Left lung (tissue), 10 donors: ENCODE data around the gene SLIT3. TPM values are rescaled to one million over a fixed set of nuclear protein-coding genes. Genes with fewer than 3 reads are reported as not detected.

ENCODE experiments used
- ATAC-seq: fragments of 200-7000 bp; cut with Tn5 transposase; one replicate; pipeline ENCODE4 v1.9.1; 2020; ENCODE audit warnings: moderate library complexity
- DNase-seq, 4 donors: peaks; one replicate each; pipeline ENCODE4 v3.0.0-alpha.2; 2013 to 2020
- H3K27ac ChIP-seq, 2 donors: fragments of 200-600 bp; sonication (generic) in 1 of 2; one replicate each; pipeline versions ENCODE4 v1.5.0 to v1.8.0; 2020 to 2021
- H3K27me3 ChIP-seq, 2 donors: fragments of 200-600 bp; sonication (generic) in 1 of 2; one replicate each; pipeline versions ENCODE4 v1.5.0 to v1.8.0; 2020 to 2021
- H3K36me3 ChIP-seq, 2 donors: fragments of 200-600 bp; sonication (generic) in 1 of 2; one replicate each; pipeline versions ENCODE4 v1.5.0 to v1.8.0; 2020 to 2021
- H3K4me1 ChIP-seq, 2 donors: fragments of 200-600 bp; one replicate each; pipeline ENCODE4 v1.8.0; 2021
- H3K4me3 ChIP-seq, 2 donors: fragments of 200-600 bp; sonication (generic) in 1 of 2; one replicate each; pipeline versions ENCODE4 v1.5.0 to v1.8.0; 2020 to 2021; ENCODE audit warnings: mild to moderate bottlenecking in 1 of 2
- H3K9me3 ChIP-seq, 2 donors: fragments of 200-600 bp; sonication (generic) in 1 of 2; one replicate each; pipeline versions ENCODE4 v1.5.0 to v1.8.0; 2020 to 2021
- intact Hi-C, 2 donors: fragments of 100-400 bp; cut with DNase I; formaldehyde crosslinking; loops; one replicate each; pipeline versions ENCODE4 v1.11.2 to v1.14.2; 2022
- polyA plus RNA-seq, 6 donors: library from polyadenylated mRNA; unstranded; fragments of 120-200 nt; gene quantifications; one replicate each; pipeline ENCODE4 v1.2.1, GENCODE V29; 2013; ENCODE audit not compliant: insufficient read length in 6 of 6
- total RNA-seq, 2 donors: library from RNA; stranded (reverse); fragmentation: NEBNext Ultra II Directional; extraction: Animal tissue kit (Norgen Biotek cat#: 25700); gene quantifications; one replicate each; pipeline ENCODE4 v1.2.1, GENCODE V29; 2021
- TF ChIP-seq, protein P1 (sequence below), 2 donors: fragments of 200-600 bp; sonication (generic) in 1 of 2; IDR thresholded peaks; one replicate each; pipeline versions ENCODE4 v1.5.0 to v1.8.0; 2021; ENCODE audit warnings: antibody characterized with exemption in 2 of 2
- donor health status: DM: no; HTN: yes; CAD: no.
- donor health status: DM: no; HTN: no; CAD: no.

Gene SLIT3
- total and polyA plus RNA-seq, 8 donors, result 37.6 to 77.1 (median 45.9) TPM

DNA sequence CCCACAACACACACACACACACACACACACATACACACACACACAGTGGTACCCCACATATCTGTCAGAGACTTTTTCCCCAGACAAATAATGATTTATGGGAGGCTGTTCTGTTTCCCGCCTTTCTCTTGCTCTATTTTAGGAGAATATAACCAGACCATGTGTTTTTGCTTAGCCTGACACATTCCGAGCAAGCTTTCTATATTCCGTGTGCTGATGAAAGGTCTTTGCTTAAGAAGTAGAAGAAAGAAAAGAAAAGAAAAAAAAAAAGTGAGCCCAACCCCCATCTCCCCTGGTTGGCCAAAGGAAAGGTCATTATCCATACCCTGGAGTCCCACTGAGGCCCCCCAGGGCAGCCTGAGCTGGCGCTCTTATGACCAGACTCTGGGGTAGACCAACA lies 338.6 kb downstream of the SLIT3 start:
- H3K27ac ChIP-seq, result no peak overlapping the region
- no peaks in the 10 kb centered on the region for H3K27me3 ChIP-seq
- no peaks in the 10 kb centered on the region for H3K9me3 ChIP-seq
- TF ChIP-seq, protein P1, sequence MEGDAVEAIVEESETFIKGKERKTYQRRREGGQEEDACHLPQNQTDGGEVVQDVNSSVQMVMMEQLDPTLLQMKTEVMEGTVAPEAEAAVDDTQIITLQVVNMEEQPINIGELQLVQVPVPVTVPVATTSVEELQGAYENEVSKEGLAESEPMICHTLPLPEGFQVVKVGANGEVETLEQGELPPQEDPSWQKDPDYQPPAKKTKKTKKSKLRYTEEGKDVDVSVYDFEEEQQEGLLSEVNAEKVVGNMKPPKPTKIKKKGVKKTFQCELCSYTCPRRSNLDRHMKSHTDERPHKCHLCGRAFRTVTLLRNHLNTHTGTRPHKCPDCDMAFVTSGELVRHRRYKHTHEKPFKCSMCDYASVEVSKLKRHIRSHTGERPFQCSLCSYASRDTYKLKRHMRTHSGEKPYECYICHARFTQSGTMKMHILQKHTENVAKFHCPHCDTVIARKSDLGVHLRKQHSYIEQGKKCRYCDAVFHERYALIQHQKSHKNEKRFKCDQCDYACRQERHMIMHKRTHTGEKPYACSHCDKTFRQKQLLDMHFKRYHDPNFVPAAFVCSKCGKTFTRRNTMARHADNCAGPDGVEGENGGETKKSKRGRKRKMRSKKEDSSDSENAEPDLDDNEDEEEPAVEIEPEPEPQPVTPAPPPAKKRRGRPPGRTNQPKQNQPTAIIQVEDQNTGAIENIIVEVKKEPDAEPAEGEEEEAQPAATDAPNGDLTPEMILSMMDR (IDR thresholded peaks at IDR 0.05), result no peak
- no peak for ATAC-seq
- H3K4me1 ChIP-seq, result no peaks in the 10 kb centered on the region
- no peaks in the 10 kb centered on the region for H3K36me3 ChIP-seq
- no peak overlapping the region for H3K4me3 ChIP-seq
- DNase-seq, result no peak
- intact Hi-C loops, result no loop called here

DNA sequence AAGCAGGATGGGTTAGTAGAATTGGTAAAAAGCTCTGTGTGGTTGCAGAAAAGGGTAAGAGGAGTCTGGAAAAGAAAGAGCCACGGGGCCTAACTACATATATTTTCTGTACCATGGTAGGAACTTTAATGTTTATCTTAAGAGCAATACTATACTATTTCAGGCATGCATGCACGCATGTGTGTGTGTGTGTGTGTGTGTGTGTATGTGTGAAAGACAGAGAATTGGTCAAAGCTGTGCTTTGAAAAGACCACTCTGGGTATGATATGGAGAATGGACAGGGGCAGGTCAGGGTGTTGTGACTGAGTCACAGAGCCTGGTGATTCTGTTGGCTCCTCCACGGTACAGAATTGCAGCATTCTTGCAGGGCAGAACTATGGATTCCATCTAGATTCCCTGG lies 339.3 kb downstream of the SLIT3 start:
- no peak for DNase-seq
- H3K4me3 ChIP-seq, result no peak overlapping the region
- H3K27me3 ChIP-seq, result no peaks in the 10 kb centered on the region
- H3K27ac ChIP-seq, result no peak overlapping the region
- intact Hi-C loops, result no loop called here
- no peaks in the 10 kb centered on the region for H3K9me3 ChIP-seq
- TF ChIP-seq, protein P1 (IDR thresholded peaks at IDR 0.05), result no peak
- ATAC-seq, result no peak
- no peaks in the 10 kb centered on the region for H3K4me1 ChIP-seq
- no peaks in the 10 kb centered on the region for H3K36me3 ChIP-seq

DNA sequence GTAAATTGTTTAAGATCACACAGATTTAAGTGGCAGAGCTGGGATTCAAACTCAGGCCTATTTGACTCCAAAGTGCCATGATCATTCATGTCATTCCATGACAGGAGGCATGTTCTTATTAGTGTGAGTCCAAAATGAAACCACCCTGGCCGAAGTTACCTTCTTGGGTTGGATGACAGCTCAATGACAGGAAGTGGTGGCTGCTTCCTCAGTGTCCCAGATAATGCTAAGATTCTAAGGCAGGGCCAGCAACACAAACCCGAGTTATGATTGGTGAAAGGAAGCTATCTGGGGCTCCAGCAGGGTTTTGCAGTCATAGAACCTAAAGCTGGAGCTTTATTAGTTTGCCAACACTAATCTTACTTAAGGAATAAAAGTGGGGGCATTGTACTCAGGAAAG lies 340.4 kb downstream of the SLIT3 start:
- DNase-seq, result no peak
- no peak overlapping the region for H3K27ac ChIP-seq
- intact Hi-C loops, result no loop called here

DNA sequence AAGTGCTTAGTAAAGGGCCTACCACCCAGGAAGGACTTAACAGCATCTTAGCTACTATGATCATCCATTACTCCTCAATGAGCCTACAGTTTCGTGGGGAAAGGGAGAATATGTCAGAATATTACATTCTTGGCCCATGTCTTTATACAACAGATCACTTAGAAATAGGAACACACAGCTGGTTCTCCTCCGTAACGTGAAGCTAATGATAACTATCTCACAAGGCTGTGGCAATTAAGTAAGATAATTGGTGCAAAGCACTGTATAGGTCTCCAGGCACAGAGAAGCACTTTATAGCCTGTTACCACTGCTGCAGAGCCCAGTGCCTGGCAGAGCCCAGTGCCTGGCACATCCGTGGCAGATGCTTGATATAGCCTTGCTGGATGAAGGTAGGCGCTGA lies 347.6 kb downstream of the SLIT3 start:
- intact Hi-C loops, result no loop called here
- TF ChIP-seq, protein P1 (IDR thresholded peaks at IDR 0.05), result no peak

More for the DNA sequence above, 340.4 kb downstream of the SLIT3 start:
- H3K4me1 ChIP-seq, result no peaks in the 10 kb centered on the region
- no peaks in the 10 kb centered on the region for H3K36me3 ChIP-seq
- no peaks in the 10 kb centered on the region for H3K9me3 ChIP-seq
- no peaks in the 10 kb centered on the region for H3K27me3 ChIP-seq
- no peak overlapping the region for H3K4me3 ChIP-seq
- TF ChIP-seq, protein P1 (IDR thresholded peaks at IDR 0.05), result no peak
- no peak for ATAC-seq

DNA sequence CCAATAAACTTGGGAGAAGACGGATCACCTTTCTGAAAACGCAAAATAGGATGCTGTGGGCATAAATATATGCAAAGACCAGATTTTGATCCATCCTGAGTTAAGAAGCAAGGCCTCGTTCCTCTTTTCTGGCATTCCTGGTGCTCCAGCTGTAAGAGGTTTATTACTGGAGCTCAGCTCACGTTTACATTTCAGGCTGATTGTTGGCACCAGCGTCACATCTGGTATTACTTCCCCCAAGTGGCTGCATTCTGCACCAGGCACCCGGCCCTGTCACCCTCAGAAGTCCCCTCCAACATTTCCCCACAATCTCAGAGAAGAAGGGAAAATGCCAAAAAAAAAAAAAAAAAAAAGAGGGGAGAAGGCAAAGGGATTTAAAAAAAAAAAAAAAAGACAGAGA lies 348.7 kb downstream of the SLIT3 start:
- intact Hi-C loops, result no loop called here
- H3K4me3 ChIP-seq, result no peak overlapping the region
- H3K27me3 ChIP-seq, result no peaks in the 10 kb centered on the region
- H3K27ac ChIP-seq, result no peak overlapping the region
- H3K4me1 ChIP-seq, result no peaks in the 10 kb centered on the region
- DNase-seq (peak in 1 of 4 donors; percentile 24), ATAC-seq (no peak)
- TF ChIP-seq, protein P1 (IDR thresholded peaks at IDR 0.05), result no peak
- no peaks in the 10 kb centered on the region for H3K9me3 ChIP-seq
- H3K36me3 ChIP-seq, result no peaks in the 10 kb centered on the region

More for the DNA sequence above, 347.6 kb downstream of the SLIT3 start:
- Histone ChIP-seq H3K4me3 (no peak overlapping the region), H3K36me3 (no peaks in the 10 kb centered on the region), H3K9me3 (no peaks in the 10 kb centered on the region), H3K27me3 (no peaks in the 10 kb centered on the region), H3K27ac (no peak overlapping the region), H3K4me1 (no peaks in the 10 kb centered on the region)
- DNase-seq (peak in 2 of 4 donors; percentile 40 to 43), ATAC-seq (no peak)
